WI38 (cell line): ENCODE results near the gene SYT12.

ENCODE experiments used
- H3K4me3 ChIP-seq: 2 replicates; pipeline ENCODE4 v1.5.1; 2011; ENCODE audit warnings: low read depth, mild to moderate bottlenecking, control low read depth, low read length
- TF ChIP-seq, protein P1 (sequence below): IDR thresholded peaks from 2 replicates; pipeline ENCODE4 v1.5.1; 2012; ENCODE audit warnings: low read depth, mild to moderate bottlenecking, control low read depth, low read length

Gene SYT12, protein sequence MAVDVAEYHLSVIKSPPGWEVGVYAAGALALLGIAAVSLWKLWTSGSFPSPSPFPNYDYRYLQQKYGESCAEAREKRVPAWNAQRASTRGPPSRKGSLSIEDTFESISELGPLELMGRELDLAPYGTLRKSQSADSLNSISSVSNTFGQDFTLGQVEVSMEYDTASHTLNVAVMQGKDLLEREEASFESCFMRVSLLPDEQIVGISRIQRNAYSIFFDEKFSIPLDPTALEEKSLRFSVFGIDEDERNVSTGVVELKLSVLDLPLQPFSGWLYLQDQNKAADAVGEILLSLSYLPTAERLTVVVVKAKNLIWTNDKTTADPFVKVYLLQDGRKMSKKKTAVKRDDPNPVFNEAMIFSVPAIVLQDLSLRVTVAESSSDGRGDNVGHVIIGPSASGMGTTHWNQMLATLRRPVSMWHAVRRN

DNA sequence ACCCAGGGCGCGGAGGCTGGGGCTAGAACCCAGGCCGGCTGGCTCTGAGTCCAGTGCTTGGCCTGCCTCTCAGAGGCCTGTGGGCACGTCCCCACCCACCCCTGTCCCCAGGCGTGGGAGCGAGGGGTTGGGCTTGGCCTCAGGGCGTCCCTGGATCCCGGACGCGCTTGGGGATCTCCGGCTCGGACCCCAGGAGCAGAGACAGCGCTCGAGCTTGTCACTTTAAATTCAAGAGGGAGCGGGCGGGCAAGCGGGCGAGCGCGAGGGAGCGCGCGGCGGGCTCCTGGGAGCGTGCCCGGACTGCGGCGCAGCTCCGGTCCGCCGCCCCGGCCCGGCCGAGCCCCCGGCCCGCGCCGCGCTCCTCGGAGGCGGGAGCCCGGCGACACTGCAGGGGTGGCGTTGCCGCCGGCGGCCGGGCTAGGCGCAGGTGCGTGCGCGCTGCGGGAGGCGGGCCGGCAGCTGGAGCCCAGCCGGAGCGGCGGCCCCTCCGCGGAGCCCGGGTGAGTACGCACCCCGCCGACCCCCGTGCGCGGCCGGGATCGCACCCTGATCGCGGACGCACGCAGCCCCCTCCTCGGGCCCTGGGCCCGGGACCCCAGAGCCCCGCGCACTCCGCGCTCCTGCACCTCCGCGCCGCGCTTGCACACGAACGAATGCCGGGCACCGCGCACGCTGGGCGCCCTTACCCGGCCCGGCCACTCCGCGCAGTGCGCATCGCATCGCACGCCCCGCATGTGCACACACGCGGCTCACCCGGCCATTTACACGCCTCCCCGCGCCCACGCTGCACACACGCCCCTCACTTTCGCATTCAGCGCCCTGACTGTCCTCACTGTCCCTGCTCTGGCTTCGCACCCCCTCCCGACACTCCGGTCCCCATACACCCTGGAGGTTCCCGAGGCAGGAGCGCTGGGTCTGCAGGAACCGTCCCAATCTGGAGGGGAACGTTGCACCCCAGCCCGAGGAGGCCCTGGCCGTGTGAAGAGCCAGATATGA, at the start of gene SYT12:
Gene SYT12, plus strand, starts transcription at position 174 of the 996 bp plus-strand sequence. CDS start 7,011 bp downstream, outside the sequence.
- TF ChIP-seq, protein P1, sequence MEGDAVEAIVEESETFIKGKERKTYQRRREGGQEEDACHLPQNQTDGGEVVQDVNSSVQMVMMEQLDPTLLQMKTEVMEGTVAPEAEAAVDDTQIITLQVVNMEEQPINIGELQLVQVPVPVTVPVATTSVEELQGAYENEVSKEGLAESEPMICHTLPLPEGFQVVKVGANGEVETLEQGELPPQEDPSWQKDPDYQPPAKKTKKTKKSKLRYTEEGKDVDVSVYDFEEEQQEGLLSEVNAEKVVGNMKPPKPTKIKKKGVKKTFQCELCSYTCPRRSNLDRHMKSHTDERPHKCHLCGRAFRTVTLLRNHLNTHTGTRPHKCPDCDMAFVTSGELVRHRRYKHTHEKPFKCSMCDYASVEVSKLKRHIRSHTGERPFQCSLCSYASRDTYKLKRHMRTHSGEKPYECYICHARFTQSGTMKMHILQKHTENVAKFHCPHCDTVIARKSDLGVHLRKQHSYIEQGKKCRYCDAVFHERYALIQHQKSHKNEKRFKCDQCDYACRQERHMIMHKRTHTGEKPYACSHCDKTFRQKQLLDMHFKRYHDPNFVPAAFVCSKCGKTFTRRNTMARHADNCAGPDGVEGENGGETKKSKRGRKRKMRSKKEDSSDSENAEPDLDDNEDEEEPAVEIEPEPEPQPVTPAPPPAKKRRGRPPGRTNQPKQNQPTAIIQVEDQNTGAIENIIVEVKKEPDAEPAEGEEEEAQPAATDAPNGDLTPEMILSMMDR = no peak
- H3K4me3 ChIP-seq = peak within 1 kb of the TSS; percentile 46

DNA sequence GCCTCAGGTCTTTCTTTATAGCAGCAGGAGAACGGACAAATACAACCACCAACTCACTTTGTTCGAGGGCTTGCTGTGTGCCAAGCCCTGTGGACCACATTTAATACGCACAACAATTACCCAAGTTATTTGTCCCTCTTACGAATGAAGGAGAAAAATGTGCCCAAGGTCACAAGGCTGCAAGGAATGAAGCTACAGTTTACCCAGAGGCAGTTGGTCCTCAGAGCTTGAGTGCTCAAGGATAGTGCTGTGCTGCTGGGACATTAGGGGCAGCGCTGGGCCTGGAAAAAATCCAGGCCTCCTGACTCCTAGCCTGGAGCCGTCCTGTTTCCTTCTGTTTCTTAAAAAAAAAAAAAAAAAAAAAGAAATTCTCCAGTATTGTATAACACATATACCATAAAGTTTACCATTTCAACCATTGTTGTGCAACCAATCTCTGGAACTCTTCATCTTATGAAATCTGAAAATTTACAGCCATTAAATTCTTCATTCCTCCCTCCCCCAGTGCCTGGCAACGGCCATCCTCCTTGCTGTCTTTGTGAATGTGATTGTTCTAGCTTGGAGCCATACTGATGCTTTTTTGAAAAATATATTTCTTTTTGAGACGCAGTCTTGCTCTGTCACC, 48.9 kb upstream of the SYT12 start:
- TF ChIP-seq, protein P1 = no peak
- H3K4me3 ChIP-seq = no peak overlapping the region

DNA sequence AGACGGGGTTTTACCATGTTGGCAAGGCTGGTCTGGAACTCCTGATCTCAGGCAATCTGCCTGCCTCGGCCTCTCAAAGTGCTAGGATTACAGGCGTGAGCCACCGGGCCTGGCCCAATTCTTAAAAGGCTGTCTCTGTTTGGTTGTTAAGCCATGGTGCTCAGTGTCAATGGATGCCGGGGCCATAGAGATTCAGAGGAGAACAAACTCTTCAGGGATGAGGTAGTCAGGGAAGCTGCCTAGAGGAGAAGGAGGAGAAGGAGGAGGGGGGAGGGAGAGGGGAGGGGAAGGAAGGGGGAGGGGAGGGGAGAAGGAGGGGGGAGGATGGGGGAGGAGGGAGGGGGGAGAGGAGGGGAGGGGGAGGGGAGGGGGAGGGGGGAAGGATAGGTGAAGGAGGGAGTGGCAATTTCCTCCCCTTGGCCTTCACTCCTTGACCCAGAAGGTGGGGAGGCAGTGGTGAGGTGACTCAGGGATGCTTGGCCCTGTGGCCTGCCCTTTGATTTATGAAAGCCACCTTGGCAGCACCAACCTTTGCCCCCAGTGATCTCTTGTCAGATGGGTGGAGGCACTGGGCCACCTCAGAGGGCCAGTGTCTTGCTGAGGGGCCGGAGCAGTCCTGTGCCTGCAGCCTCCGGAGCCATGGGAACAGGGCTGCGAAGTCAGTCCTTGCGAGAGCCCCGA, 48.1 kb upstream of the SYT12 start, which contains the start of gene C11orf86:
Gene C11orf86, plus strand, starts transcription at position 581 of the 681 bp plus-strand sequence. Its CDS starts 59 bp downstream, at position 640.
- H3K4me3 ChIP-seq = no peak within 1 kb of the TSS
- TF ChIP-seq, protein P1 = no peak

DNA sequence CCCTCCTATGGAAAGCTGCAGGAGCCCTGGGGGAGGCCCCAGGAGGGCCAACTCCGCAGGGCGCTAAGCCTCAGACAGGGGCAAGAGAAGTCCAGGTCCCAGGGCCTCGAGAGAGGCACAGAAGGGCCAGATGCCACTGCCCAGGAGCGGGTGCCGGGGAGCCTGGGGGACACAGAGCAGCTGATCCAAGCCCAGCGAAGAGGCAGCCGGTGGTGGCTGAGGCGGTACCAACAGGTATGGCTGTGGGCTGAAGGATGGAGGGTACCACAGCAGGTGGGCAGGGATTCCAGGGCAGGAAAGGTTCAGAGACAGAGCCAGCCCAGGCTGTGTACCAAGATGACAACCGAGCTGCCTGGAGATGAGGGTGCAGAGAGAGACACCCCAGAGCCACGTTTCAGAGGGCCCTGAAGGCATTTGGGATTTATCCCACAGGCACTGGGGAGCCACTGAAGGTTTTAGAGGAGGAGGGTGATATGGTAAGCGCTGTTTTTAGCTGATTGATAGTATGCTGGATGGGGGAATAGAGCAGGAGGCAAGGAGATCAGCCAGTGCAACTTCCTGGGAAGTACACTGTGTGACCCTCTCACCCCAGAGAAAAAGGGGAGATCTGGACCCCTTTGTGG, 47.4 kb upstream of the SYT12 start:
- H3K4me3 ChIP-seq = no peak overlapping the region
- TF ChIP-seq, protein P1 = no peak

DNA sequence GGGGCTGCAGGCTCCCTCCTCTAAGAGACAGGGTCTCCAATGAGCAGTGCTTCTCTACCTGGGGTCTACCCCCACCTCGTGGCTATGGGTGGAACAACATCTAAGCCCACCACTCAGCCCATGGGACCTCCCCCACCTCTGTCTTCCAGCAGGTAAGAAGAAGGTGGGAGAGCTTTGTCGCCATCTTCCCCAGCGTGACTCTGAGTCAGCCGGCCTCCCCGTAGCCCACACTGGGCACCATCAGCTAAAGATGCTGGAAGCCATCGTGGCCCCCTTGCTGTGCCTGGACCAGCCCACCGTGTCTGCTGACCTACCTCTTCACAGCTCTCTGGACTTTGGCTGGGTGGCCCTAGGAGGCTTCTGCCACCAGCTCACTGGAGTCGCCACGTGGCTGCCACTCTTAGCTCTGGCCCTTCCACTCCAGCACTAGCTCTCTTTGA, 46.9 kb upstream of the SYT12 start:
- TF ChIP-seq, protein P1 = peak; percentile 68

DNA sequence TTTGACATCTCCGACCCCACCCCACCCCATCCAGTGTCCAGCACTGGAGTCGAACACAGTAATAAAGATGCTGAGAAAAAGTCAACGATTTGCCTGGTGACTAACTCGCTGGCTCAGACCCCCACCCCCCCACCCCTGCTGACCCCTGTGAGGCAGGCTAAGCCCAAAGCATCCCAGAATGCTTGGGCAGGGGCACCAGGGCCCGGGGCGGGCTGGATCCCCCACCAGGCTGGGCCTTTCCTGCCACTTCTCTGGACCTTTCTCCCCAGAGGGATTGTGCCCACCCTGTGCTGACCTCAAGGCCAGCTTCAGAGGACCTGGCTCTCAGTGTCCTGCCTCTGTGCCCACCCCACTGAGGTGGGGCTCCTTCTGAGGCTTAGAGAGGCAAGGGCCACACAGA, 46.0 kb upstream of the SYT12 start:
- TF ChIP-seq, protein P1 = no peak
- H3K4me3 ChIP-seq = no peak overlapping the region

More for the DNA sequence above, 46.9 kb upstream of the SYT12 start:
- H3K4me3 ChIP-seq = no peak overlapping the region
